T-helper 1 cell treated with Interleukin-12 subunit alpha and Interleukin-12 subunit beta and Interleukin-4 antibody, amounts not matched to agents 30 μg/mL and 1 μg/mL, for 36 hours (primary cell): Measurements from ENCODE around the gene DLG2.
"Not testable (repeated sequence)": the region's sequence is repeated elsewhere in the genome, so short reads cannot be mapped to it uniquely, and the experiment has no call there.

Experiments used
- H3K27ac Mint-ChIP-seq: one replicate; pipeline ENCODE4 v1.8.0; 2021; ENCODE audit warnings: mild to moderate bottlenecking, mixed read lengths
- H3K27me3 Mint-ChIP-seq: one replicate; pipeline ENCODE4 v1.8.0; 2021; ENCODE audit warnings: low read depth, mixed read lengths
- H3K36me3 Mint-ChIP-seq: one replicate; pipeline ENCODE4 v1.8.0; 2021; ENCODE audit warnings: low read depth, mixed read lengths
- H3K4me1 Mint-ChIP-seq: one replicate; pipeline ENCODE4 v1.8.0; 2021; ENCODE audit warnings: low read depth, mixed read lengths
- H3K4me3 Mint-ChIP-seq: one replicate; pipeline ENCODE4 v1.8.0; 2021; ENCODE audit warnings: mild to moderate bottlenecking, moderate library complexity, mixed read lengths
- H3K9me3 Mint-ChIP-seq: one replicate; pipeline ENCODE4 v1.8.0; 2021; ENCODE audit warnings: mixed read lengths

The DLG2 gene

DNA sequence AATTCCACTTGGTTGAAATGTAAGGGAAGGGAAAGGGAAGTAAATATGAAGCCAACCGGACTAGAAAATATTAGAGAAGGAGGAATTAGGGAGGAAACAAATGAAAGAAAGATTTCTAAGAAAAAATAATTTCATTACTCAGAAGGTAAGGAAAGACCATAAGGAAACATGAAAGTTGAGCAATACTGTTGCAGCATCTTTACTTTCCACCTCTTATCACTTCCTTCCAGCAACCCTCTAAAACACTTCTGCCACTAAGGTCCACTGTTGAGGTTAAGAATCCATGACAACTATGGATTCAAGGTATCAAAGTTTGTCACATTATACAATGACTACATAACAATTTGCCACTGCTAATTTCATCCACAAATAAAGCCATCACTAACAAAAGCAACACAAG lies 308.6 kb downstream of the DLG2 start:
- H3K27me3 Mint-ChIP-seq = no peaks in the 10 kb centered on the region

GRCh38 chr11:85316967-85317366 lies 310.2 kb downstream of the DLG2 start:
- Mint-ChIP-seq H3K36me3 (no peaks in the 10 kb centered on the region), H3K4me1 (no peaks in the 10 kb centered on the region), H3K27ac (no peak overlapping the region), H3K27me3 (no peaks in the 10 kb centered on the region), H3K9me3 (no peaks in the 10 kb centered on the region), H3K4me3 (no peak overlapping the region)

More for the DNA sequence above, 308.6 kb downstream of the DLG2 start:
- Mint-ChIP-seq H3K4me1 (no peaks in the 10 kb centered on the region), H3K36me3 (no peaks in the 10 kb centered on the region), H3K9me3 (no peaks in the 10 kb centered on the region), H3K4me3 (no peak overlapping the region), H3K27ac (no peak overlapping the region)

GRCh38 chr11:85313741-85314140 lies 313.4 kb downstream of the DLG2 start:
- no peaks in the 10 kb centered on the region for H3K9me3 Mint-ChIP-seq
- no peaks in the 10 kb centered on the region for H3K27me3 Mint-ChIP-seq
- H3K4me1 Mint-ChIP-seq = no peaks in the 10 kb centered on the region
- no peaks in the 10 kb centered on the region for H3K36me3 Mint-ChIP-seq
- no peak overlapping the region for H3K4me3 Mint-ChIP-seq
- H3K27ac Mint-ChIP-seq = no peak overlapping the region

DNA sequence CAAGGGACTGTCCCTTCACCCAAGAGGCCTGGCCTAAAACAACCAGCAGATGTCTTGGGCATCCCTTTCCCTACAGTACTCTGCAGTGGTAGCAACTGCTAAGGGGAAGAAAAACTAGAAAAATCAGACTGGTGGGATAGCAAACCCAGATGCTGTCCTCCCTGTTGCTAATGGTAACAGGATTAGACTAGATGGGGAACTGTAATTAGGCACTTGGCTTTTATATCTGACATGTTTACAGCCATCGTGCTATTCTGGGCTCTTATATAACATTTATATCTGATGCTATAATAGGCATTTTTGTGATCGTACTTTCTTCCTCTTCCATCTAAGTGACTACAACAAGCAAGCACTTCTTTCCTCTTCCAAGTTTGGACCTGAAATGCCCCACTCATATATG lies 316.7 kb downstream of the DLG2 start:
- no peak overlapping the region for H3K27ac Mint-ChIP-seq
- no peaks in the 10 kb centered on the region for H3K9me3 Mint-ChIP-seq
- no peak overlapping the region for H3K4me3 Mint-ChIP-seq
- no peaks in the 10 kb centered on the region for H3K4me1 Mint-ChIP-seq
- H3K27me3 Mint-ChIP-seq = no peaks in the 10 kb centered on the region
- no peaks in the 10 kb centered on the region for H3K36me3 Mint-ChIP-seq

GRCh38 chr11:85307366-85307765 lies 319.8 kb downstream of the DLG2 start:
- no peaks in the 10 kb centered on the region for H3K9me3 Mint-ChIP-seq

DNA sequence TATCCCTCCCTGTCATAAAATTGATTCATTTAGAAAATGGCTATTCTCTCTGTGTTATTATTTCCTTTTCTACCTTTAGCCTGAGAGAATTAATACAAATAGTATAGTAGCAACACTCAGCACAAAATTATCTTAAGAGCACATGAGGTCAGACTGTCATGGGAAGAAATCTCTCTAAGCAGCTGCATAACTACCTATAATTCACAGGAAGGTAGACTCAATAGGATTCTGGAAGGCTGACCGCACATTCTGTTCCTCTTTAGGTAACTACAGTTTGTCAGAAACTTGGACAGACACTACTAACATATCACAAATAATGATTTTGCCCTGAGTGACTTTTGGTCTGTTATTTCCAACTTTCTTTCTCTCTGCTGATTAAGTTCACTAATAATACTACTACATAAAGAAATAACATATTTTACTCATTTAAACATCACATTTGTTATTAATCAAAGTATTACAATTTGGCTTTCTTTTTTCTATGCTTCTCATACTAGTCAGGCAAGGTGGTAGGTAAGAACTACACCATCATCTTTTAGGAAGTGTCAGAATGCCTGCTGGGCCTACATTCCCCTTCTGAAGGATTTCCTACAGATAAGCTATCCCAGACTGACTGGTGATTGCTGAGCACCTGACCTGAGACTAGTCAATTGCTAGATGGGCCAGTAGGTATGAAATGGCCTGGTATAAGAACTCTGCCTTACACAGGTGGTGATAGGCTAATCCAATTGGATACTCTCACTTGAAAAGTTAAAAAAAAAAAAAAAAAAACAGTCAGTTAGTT lies 325.1 kb downstream of the DLG2 start:
- Mint-ChIP-seq H3K27ac (no peak overlapping the region), H3K27me3 (no peaks in the 10 kb centered on the region)

More at GRCh38 chr11:85307366-85307765, 319.8 kb downstream of the DLG2 start:
- no peaks in the 10 kb centered on the region for H3K36me3 Mint-ChIP-seq
- H3K4me3 Mint-ChIP-seq = no peak overlapping the region
- H3K27me3 Mint-ChIP-seq = no peaks in the 10 kb centered on the region
- H3K4me1 Mint-ChIP-seq = no peaks in the 10 kb centered on the region
- H3K27ac Mint-ChIP-seq = no peak overlapping the region

GRCh38 chr11:85299258-85299942 lies 327.7 kb downstream of the DLG2 start:
- no peaks in the 10 kb centered on the region for H3K36me3 Mint-ChIP-seq
- no peaks in the 10 kb centered on the region for H3K4me1 Mint-ChIP-seq

More for the DNA sequence above, 325.1 kb downstream of the DLG2 start:
- H3K4me1 Mint-ChIP-seq = no peaks in the 10 kb centered on the region
- no peak overlapping the region for H3K4me3 Mint-ChIP-seq
- H3K36me3 Mint-ChIP-seq = no peaks in the 10 kb centered on the region
- H3K9me3 Mint-ChIP-seq = no peaks in the 10 kb centered on the region

DNA sequence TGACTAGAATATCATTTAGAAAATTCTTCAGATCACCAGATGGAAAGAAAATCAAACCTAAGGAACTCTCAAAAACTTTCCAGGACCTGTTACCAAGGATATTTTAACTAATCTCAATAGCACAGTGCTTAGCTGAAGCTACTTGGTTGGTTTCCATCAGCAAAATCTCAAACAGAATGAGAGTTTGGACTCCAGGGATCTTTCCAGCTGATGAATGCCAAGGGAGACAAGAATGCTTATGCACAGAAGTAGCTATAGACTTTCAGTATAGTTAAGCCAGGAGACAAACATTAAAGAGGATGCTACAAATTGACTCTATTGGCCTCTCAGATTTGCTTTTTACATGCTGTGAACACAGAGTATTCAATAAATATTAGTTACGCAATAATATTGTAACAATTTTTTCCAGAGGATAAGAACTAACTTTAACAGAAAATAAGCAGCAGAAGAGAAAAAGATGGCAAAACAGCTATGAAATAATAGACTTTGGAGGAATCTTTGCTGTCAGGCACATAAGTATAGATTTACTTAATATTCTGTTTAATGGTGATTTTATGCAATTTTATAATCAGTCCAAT lies 331.4 kb downstream of the DLG2 start:
- no peak overlapping the region for H3K27ac Mint-ChIP-seq
- H3K4me3 Mint-ChIP-seq = no peak overlapping the region
- H3K36me3 Mint-ChIP-seq = no peaks in the 10 kb centered on the region
- H3K4me1 Mint-ChIP-seq = no peaks in the 10 kb centered on the region
- H3K27me3 Mint-ChIP-seq = no peaks in the 10 kb centered on the region
- H3K9me3 Mint-ChIP-seq = no peaks in the 10 kb centered on the region

More at GRCh38 chr11:85299258-85299942, 327.7 kb downstream of the DLG2 start:
- Mint-ChIP-seq H3K4me3 (no peak overlapping the region), H3K9me3 (no peaks in the 10 kb centered on the region), H3K27me3 (no peaks in the 10 kb centered on the region), H3K27ac (no peak overlapping the region)

DNA sequence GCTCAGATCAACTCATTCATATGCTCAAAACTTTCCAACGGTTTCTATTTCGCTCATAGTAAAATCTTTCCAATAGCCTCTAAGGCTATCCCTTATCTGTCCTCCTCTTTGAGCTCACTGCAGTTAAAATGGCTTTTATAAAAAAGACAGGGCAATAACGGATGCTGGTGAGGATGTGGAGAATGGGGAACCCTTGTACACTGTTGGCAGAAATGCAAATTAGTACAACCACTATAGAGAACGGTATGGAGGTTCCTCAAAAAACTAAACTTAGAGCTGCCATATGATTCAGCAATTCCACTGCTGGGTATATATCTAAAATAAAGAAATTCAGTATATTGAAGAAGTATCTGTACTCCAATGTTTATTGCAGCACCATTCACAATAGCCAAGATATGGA lies 345.6 kb downstream of the DLG2 start:
- H3K9me3 Mint-ChIP-seq = no peaks in the 10 kb centered on the region
- H3K27me3 Mint-ChIP-seq = no peaks in the 10 kb centered on the region
- no peak overlapping the region for H3K27ac Mint-ChIP-seq
- H3K36me3 Mint-ChIP-seq = no peaks in the 10 kb centered on the region
- H3K4me1 Mint-ChIP-seq = no peaks in the 10 kb centered on the region
- H3K4me3 Mint-ChIP-seq = no peak overlapping the region

DNA sequence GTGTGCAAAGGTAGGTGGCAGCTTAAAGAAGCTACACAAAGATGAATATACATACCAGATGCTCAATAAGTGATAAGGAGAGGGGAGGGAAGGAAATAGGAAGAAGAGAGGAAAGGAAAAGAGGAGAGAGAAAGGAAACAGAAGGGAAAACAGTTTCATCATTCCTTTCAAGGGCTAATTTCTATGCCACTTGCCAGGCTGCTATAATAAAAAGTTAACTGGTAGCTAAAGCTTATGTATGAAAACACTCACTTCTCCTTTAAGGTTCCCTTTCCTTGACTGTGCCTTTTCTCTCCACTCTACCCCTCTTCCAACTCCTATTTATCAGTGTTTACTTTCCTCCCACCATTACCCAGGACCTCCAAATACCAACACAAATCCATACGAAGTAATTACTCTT lies 347.9 kb downstream of the DLG2 start:
- no peaks in the 10 kb centered on the region for H3K9me3 Mint-ChIP-seq
- no peak overlapping the region for H3K27ac Mint-ChIP-seq
- H3K4me1 Mint-ChIP-seq = no peaks in the 10 kb centered on the region
- H3K27me3 Mint-ChIP-seq = no peaks in the 10 kb centered on the region
- no peak overlapping the region for H3K4me3 Mint-ChIP-seq
- H3K36me3 Mint-ChIP-seq = no peaks in the 10 kb centered on the region

- H3K4me3 Mint-ChIP-seq = no peak overlapping the region
- H3K4me1 Mint-ChIP-seq = no peaks in the 10 kb centered on the region
- H3K27ac Mint-ChIP-seq = no peak overlapping the region
- no peaks in the 10 kb centered on the region for H3K27me3 Mint-ChIP-seq
- peaks cover under 1% of the 10 kb centered on the region for H3K9me3 Mint-ChIP-seq
- H3K36me3 Mint-ChIP-seq = no peaks in the 10 kb centered on the region
Measured at GRCh38 chr11:85277693-85278092, 349.5 kb downstream of the DLG2 start.

DNA sequence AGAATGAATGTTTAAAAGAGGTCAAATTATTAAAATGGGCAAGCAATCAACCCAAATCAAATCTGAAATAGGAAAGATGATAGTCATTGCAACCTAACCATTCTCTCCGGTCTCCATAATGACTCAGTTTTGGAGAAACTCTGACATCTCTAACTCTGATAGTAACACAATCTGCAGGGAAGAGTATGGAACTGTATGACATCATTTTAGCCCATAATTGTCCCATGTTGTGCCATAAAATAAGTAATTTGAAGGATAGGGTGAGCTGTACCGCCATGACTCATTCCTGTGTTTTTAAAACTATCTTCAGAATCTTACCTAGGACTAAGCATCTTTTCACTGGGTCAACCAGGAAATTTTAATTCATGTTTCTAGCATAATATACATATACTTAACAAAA lies 350.8 kb downstream of the DLG2 start:
- no peaks in the 10 kb centered on the region for H3K36me3 Mint-ChIP-seq
- no peak overlapping the region for H3K4me3 Mint-ChIP-seq
- no peaks in the 10 kb centered on the region for H3K4me1 Mint-ChIP-seq
- peaks cover 8% of the 10 kb centered on the region for H3K9me3 Mint-ChIP-seq
- no peak overlapping the region for H3K27ac Mint-ChIP-seq
- no peaks in the 10 kb centered on the region for H3K27me3 Mint-ChIP-seq

- H3K4me3 Mint-ChIP-seq, H3K27ac Mint-ChIP-seq, H3K9me3 Mint-ChIP-seq, H3K4me1 Mint-ChIP-seq, H3K36me3 Mint-ChIP-seq, H3K27me3 Mint-ChIP-seq: not testable (repeated sequence)
Measured at GRCh38 chr11:85270315-85270714, 356.8 kb downstream of the DLG2 start.

DNA sequence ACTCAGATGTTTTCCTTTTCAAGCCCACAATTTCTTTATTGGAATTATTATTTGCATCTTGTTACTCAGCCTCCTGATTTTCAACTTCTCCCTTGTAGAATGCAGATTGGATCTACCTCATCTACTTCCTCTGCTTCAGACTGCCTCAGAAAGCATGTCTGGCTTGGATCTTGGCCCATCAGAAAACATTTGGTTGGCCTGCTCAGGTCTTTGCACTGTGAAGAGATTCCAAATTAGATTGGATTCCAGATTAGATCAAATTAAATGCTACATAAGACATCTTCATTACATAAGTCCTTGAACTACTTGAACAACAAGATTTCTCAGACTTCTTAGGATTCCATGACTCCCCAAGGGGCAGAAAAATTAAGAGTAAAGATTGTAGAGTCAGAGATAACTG lies 358.0 kb downstream of the DLG2 start:
- Mint-ChIP-seq H3K4me3 (no peak overlapping the region), H3K27ac (no peak overlapping the region), H3K36me3 (no peaks in the 10 kb centered on the region), H3K9me3 (peaks cover 8% of the 10 kb centered on the region), H3K27me3 (no peaks in the 10 kb centered on the region), H3K4me1 (no peaks in the 10 kb centered on the region)

DNA sequence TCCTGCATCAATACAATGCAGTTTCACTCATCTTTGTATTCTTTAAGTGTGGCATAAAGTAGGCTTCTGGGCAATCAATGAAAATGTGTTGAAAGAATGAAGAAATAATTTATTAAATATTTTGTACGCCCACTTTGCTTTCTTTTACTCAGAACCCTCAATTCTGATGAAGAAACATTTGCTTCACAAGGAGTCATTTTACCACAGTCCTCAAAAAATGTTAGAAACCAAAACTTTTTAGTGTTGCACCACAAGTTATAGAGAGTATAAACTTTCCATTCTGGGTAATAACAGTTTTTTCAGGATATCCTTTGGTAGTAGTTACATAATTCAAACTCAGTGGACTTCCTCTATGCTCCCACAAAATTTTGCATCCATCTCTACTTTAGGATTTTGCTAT lies 360.5 kb downstream of the DLG2 start:
- H3K27ac Mint-ChIP-seq = no peak overlapping the region
- H3K36me3 Mint-ChIP-seq = no peaks in the 10 kb centered on the region
- H3K27me3 Mint-ChIP-seq = no peaks in the 10 kb centered on the region
- H3K4me1 Mint-ChIP-seq = no peaks in the 10 kb centered on the region
- no peak overlapping the region for H3K4me3 Mint-ChIP-seq
- no peaks in the 10 kb centered on the region for H3K9me3 Mint-ChIP-seq
